Hepatocyte (in vitro differentiated cells): ENCODE data around the gene SLC22A15.
"Not testable (repeated sequence)": the region's sequence is repeated elsewhere in the genome, so short reads cannot be mapped to it uniquely, and the experiment has no call there.

Source experiments
- CTCF ChIP-seq: fragments of 200-600 bp; sonication (generic); IDR thresholded peaks from 2 replicates; pipeline ENCODE4 v1.5.1; 2016; ENCODE audit warnings: antibody characterized with exemption, mild to moderate bottlenecking; ENCODE audit not compliant: poor library complexity
- EZH2 ChIP-seq: fragments of 200-600 bp; sonication (generic); IDR thresholded peaks from 2 replicates; pipeline ENCODE4 v1.6.1; 2016; ENCODE audit warnings: antibody characterized with exemption, mild to moderate bottlenecking, borderline replicate concordance
- EZH2phosphoT487 ChIP-seq: fragments of 200-600 bp; sonication (generic); IDR thresholded peaks from one replicate; pipeline ENCODE4 v1.6.1; 2018; ENCODE audit warnings: antibody characterized with exemption, mild to moderate bottlenecking, low read depth, moderate library complexity; ENCODE audit not compliant: unreplicated experiment, severe bottlenecking

DNA sequence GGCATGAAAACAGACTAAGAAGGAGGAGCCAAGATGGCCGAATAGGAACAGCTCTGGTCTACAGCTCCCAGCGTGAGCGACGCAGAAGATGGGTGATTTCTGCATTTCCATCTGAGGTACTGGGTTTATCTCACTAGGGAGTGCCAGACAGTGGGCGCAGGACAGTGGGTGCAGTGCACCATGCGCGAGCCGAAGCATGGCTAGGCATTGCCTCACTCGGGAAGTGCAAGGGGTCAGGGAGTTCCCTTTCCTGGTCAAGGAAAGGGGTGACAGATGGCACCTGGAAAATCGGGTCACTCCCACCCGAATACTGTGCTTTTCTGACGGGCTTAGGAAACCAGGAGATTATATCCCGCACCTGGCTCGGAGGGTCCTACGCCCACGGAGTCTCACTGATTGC lies 75.6 kb downstream of the SLC22A15 start:
- TF ChIP-seq CTCF, EZH2, EZH2phosphoT487: not testable (repeated sequence)
